Activated naive CD4-positive, alpha-beta T cell treated with anti-CD3 and anti-CD28 coated beads for 36 hours (primary cell): Measurements from ENCODE around the gene WFDC6. TPM values are rescaled to one million over a fixed set of nuclear protein-coding genes. Genes with fewer than 3 reads are reported as not detected.
"Not testable (repeated sequence)": the region's sequence is repeated elsewhere in the genome, so short reads cannot be mapped to it uniquely, and the experiment has no call there.

Experiments
- CTCF ChIA-PET: fragments of 350-600 bp; sonication (Branson Sonifier 250); formaldehyde crosslinking; loops from one replicate; lab custom pipeline; 2021; ENCODE audit warnings: antibody characterized with exemption; lab: Charles Lee
- DNase-seq: peaks from one replicate; pipeline ENCODE4 v3.0.0-alpha.2; 2020
- H3K27ac Mint-ChIP-seq: one replicate; pipeline ENCODE4 v1.8.0; 2021; ENCODE audit warnings: mild to moderate bottlenecking, mixed read lengths
- H3K27me3 Mint-ChIP-seq: one replicate; pipeline ENCODE4 v1.8.0; 2021; ENCODE audit warnings: low read depth, mixed read lengths
- H3K36me3 Mint-ChIP-seq: one replicate; pipeline ENCODE4 v1.8.0; 2021; ENCODE audit warnings: low read depth, mixed read lengths
- H3K4me1 Mint-ChIP-seq: one replicate; pipeline ENCODE4 v1.8.0; 2021; ENCODE audit warnings: low read depth, mixed read lengths
- H3K4me3 Mint-ChIP-seq: one replicate; pipeline ENCODE4 v1.8.0; 2021; ENCODE audit warnings: mild to moderate bottlenecking, moderate library complexity, mixed read lengths
- H3K9me3 Mint-ChIP-seq: one replicate; pipeline ENCODE4 v1.8.0; 2021; ENCODE audit warnings: mixed read lengths
- intact Hi-C: fragments of 100-400 bp; cut with micrococcal nuclease; formaldehyde crosslinking; loops from one replicate; pipeline ENCODE4 v1.15.1; 2023
- total RNA-seq, 2 experiments: library from RNA; stranded (reverse); gene quantifications; one replicate each; pipeline ENCODE4 v1.2.3, GENCODE V29; 2021

The WFDC6 gene
- not detected for total RNA-seq

DNA sequence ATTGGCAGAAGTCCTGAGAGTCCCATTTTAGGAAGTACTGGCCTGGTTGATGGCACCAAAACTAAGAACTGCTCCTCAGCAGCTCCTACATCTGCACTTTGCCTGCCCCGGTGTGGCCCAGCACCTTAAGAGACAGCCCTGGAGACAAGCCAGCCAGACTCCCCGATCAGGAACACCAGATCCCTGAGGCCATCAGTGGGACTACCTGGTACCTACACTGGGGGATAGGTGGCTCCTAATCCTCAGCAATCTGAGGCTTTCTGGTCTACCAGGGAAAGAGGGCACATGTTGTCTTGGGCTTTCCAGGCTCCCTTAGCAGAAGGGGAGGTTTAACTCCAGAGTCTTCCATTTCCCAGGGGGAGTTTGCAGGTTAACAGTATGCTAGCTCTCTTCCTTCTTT is at the start of gene WFDC6:
TSS of gene WFDC6 (minus strand) at position 101 of the 400 bp plus-strand sequence. CDS start at position 26, 75 bp downstream.
- no peak for DNase-seq
- Mint-ChIP-seq H3K9me3 (no peaks in the 10 kb centered on the region), H3K36me3 (no peaks in the 10 kb centered on the region), H3K27ac (no peak within 1 kb of the TSS), H3K4me1 (no peaks in the 10 kb centered on the region), H3K27me3 (peaks cover 22% of the 10 kb centered on the region), H3K4me3 (no peak within 1 kb of the TSS)
- CTCF ChIA-PET: interaction anchor here (0.5 to 0.6 kb wide), 2 partner anchors 252 to 255 kb away, joined by 3 to 4 read pairs; no protein-coding TSS in a partner anchor
- intact Hi-C loops: no loop called here

DNA sequence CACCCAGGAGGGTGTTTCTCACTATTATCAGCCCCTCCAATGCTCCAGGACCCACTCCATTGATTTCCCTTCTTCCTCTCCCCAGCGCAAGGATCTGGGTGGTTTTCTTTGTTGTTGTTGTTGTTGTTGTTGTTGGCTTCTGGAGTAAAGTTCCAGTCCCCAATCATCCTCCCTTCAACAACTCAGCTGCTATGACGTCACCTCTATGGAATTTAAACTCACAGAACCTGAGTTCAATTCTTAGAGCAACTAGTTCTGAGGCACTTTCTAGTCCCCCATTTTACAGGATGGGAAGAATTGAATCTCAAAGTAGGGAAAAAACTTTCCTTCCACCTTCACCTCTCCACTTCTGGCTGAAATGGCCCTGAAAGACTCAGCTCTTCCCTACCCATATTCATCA is 49.5 kb upstream of the WFDC6 start:
- peaks cover 4% of the 10 kb centered on the region for H3K27me3 Mint-ChIP-seq
- CTCF ChIA-PET: interaction anchor here (1.2 kb wide), 1 partner anchor 183 kb away, joined by 4 read pairs; no protein-coding TSS in a partner anchor
- H3K4me3 Mint-ChIP-seq: no peak overlapping the region

DNA sequence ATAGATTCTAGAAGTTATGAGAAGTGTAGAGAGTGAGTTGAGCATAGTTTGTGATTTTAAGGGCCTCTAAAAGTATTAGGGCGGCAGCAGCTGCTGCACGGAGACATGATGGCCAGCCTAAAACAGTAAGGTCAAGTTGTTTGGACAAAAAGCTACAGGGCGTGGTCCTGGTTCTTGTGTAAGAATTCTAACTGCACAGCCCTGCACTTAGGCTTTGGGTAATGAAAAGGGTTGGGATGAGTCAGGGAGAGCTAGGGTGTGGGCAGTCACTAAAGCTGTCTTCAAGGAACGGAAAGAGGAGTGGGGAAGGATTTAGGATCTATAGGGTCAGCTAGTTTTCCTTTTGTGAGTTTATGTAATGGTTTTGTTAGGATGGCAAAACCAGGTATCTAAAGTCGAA is 46.7 kb upstream of the WFDC6 start:
- H3K36me3 Mint-ChIP-seq, H3K27ac Mint-ChIP-seq, intact Hi-C loops, DNase-seq, CTCF ChIA-PET, H3K4me1 Mint-ChIP-seq, H3K4me3 Mint-ChIP-seq, H3K9me3 Mint-ChIP-seq: not testable (repeated sequence)
- peaks cover 10% of the 10 kb centered on the region for H3K27me3 Mint-ChIP-seq

More for the DNA sequence above, 49.5 kb upstream of the WFDC6 start:
- intact Hi-C loops: no loop called here
- no peak for DNase-seq
- no peaks in the 10 kb centered on the region for H3K36me3 Mint-ChIP-seq
- no peak overlapping the region for H3K27ac Mint-ChIP-seq
- H3K4me1 Mint-ChIP-seq: no peaks in the 10 kb centered on the region
- H3K9me3 Mint-ChIP-seq: no peaks in the 10 kb centered on the region

DNA sequence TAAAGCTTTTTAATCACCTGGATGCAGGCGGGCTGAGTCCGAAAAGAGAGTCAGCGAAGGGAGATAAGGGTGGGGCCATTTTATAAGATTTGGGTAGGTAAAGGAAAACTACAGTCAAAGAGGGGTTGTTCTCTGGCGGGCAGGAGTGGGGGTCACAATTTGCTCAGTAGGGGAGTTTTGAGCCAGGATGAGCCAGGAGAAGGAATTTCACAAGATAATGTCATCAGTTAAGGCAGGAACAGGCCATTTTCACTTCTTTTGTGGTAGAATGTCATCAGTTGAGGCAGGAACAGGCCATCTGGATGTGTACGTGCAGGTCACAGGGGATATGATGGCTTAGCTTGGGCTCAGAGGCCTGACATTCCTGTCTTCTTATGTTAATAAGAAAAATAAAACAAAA is 45.0 kb upstream of the WFDC6 start:
- intact Hi-C loops, H3K27ac Mint-ChIP-seq, DNase-seq, H3K9me3 Mint-ChIP-seq, CTCF ChIA-PET, H3K36me3 Mint-ChIP-seq, H3K4me3 Mint-ChIP-seq, H3K4me1 Mint-ChIP-seq: not testable (repeated sequence)
- peaks cover 10% of the 10 kb centered on the region for H3K27me3 Mint-ChIP-seq

DNA sequence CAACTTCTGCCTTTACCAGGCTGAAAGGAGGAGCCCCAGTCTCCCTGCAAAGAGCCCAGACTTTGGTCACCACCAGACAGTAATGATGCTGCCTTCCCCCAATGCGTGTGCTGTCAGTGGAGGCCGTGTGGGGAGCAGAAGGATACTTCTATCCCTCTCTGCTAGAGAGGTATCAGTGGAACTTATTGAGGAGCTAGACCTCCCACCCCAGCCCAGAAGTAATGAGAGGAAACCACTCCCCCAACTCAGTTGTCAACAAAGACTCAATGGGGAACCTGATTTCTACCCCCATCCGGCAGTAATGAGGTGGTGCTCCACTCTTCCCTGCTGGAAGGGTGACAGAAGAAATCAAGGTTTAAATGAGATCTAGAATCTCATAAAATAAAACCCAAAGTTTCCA is 44.2 kb upstream of the WFDC6 start:
- CTCF ChIA-PET: no interaction called here
- H3K4me3 Mint-ChIP-seq: no peak overlapping the region
- intact Hi-C loops: no loop called here

DNA sequence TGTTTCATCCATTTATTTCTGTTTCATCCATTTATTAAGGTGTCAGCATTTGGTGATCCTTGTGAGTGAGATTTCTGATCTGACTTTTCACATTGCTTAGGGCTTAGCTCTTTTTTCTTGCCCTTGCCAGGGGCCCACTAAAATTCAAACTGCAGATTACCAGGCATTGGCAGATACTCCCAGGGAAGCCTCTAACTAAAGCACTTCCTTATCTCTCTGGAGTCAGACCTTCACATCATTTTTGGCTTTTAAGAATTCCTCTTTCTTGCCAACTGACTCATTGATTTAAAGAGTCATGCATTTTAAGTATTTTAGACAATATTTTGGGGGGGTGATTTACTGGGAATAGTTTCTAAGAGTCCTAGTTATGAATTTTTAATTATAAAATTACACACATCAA is 42.4 kb upstream of the WFDC6 start:
- Mint-ChIP-seq H3K4me1 (no peaks in the 10 kb centered on the region), H3K4me3 (no peak overlapping the region), H3K27ac (no peak overlapping the region), H3K27me3 (peaks cover 13% of the 10 kb centered on the region), H3K36me3 (no peaks in the 10 kb centered on the region), H3K9me3 (no peaks in the 10 kb centered on the region)
- CTCF ChIA-PET: no interaction called here
- intact Hi-C loops: no loop called here
- DNase-seq: no peak

More for the DNA sequence above, 44.2 kb upstream of the WFDC6 start:
- no peak for DNase-seq
- H3K36me3 Mint-ChIP-seq: no peaks in the 10 kb centered on the region
- H3K4me1 Mint-ChIP-seq: no peaks in the 10 kb centered on the region
- no peak overlapping the region for H3K27ac Mint-ChIP-seq
- H3K9me3 Mint-ChIP-seq: no peaks in the 10 kb centered on the region
- peaks cover 11% of the 10 kb centered on the region for H3K27me3 Mint-ChIP-seq

DNA sequence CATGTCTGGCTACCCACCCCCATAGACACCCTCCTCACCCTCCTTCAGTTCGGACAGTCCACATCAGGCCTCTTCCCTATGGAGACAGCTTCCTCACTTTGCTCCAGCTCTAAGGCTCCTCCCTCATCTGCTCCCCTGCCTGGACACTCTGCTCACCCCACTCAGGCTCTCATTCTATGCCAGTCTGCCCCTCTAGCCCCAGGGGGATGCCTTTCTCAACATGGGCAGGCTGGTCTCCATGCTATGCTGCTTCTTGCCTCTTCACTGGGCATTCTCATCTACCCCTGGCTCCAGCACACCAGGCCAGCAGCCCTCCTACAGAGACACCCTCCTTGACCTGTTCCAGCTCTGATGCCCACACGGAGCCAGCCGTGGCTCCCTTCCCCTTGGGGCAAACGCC is 39.9 kb upstream of the WFDC6 start, which contains the start of gene WFDC8:
TSS of gene WFDC8 (minus strand) at position 101 of the 400 bp plus-strand sequence. CDS start at position 64, 37 bp downstream.
- H3K4me3 Mint-ChIP-seq: no peak within 1 kb of the TSS
- no peak within 1 kb of the TSS for H3K27ac Mint-ChIP-seq
- H3K27me3 Mint-ChIP-seq: peaks cover 13% of the 10 kb centered on the region
- no peak for DNase-seq
- H3K36me3 Mint-ChIP-seq: no peaks in the 10 kb centered on the region
- CTCF ChIA-PET: interaction anchor here (0.6 to 0.7 kb wide), 2 partner anchors 13 to 49 kb away, joined by 3 to 5 read pairs; no protein-coding TSS in a partner anchor
- H3K9me3 Mint-ChIP-seq: no peaks in the 10 kb centered on the region
- intact Hi-C loops: no loop called here
- no peaks in the 10 kb centered on the region for H3K4me1 Mint-ChIP-seq

DNA sequence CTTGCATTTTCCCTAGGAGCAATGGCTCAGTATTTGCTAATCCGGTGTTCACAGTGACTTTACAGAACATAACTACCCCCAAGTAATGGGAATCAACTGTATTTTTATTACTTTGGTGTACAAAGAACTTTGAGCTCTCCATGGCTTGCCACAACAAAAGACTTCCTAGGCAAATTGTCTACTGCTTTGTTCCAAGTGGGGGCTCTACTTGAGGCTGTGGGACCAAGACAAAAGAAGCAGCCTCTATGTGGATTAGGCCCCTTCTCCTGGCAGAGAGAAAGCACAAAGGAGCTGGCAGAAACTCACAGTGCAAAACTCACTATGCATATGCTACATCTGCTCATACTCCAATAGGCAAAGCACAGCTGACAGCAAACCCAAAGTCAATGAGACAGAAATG is 38.9 kb upstream of the WFDC6 start:
- Mint-ChIP-seq H3K27me3 (peaks cover 13% of the 10 kb centered on the region), H3K4me3 (no peak overlapping the region), H3K4me1 (no peaks in the 10 kb centered on the region), H3K9me3 (no peaks in the 10 kb centered on the region), H3K27ac (no peak overlapping the region), H3K36me3 (no peaks in the 10 kb centered on the region)
- DNase-seq: no peak
- intact Hi-C loops: no loop called here
- CTCF ChIA-PET: interaction anchor here (1.6 kb wide), 1 partner anchor 192 kb away, joined by 4 read pairs; no protein-coding TSS in a partner anchor

DNA sequence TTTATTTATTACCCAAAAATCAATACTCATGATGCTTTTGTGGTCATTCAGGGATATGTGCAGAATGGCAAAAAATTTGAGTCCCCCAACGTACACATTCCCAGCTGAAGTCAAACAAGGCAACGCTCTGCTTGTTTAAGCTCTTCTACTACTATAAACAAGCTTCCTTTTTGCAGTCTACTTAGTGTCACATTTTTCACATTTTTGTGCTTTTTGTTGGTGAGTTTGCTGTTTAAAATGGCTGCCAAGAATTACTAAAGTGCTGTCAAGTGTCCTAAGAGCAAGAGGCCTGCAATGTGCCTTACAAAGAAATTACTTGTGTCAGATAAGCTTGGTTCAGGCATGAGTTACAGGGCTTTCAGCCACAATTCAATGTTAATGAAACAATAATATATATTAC is 37.7 kb upstream of the WFDC6 start:
- Mint-ChIP-seq H3K27ac (no peak overlapping the region), H3K36me3 (no peaks in the 10 kb centered on the region), H3K4me1 (no peaks in the 10 kb centered on the region), H3K4me3 (no peak overlapping the region), H3K27me3 (peaks cover 14% of the 10 kb centered on the region), H3K9me3 (no peaks in the 10 kb centered on the region)
- CTCF ChIA-PET: interaction anchor here (1.6 kb wide), 1 partner anchor 194 kb away, joined by 4 read pairs; no protein-coding TSS in a partner anchor
- DNase-seq: no peak
- intact Hi-C loops: no loop called here

DNA sequence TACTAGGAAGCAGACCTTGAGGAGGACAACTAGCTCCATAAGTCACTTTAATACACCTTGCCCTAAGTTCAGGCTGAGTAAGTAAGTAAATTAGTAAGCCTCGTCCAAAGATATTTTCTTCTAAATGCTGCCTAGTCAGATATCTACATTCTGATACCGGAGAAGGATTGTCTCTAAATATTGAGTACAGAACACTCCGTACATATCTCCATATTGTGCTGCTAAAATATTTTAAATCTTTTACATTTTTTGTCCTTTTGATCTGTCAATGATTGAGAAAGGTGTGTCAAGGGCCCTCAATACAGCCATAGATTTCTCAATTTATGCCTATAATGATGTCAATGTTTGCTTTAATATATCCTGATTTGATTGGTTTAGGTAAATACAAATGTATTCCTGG is 36.6 kb upstream of the WFDC6 start:
- Mint-ChIP-seq H3K36me3 (no peaks in the 10 kb centered on the region), H3K9me3 (no peaks in the 10 kb centered on the region), H3K27me3 (peaks cover 17% of the 10 kb centered on the region), H3K27ac (no peak overlapping the region), H3K4me3 (no peak overlapping the region), H3K4me1 (no peaks in the 10 kb centered on the region)
- DNase-seq: no peak
- intact Hi-C loops: no loop called here
- CTCF ChIA-PET: no interaction called here

DNA sequence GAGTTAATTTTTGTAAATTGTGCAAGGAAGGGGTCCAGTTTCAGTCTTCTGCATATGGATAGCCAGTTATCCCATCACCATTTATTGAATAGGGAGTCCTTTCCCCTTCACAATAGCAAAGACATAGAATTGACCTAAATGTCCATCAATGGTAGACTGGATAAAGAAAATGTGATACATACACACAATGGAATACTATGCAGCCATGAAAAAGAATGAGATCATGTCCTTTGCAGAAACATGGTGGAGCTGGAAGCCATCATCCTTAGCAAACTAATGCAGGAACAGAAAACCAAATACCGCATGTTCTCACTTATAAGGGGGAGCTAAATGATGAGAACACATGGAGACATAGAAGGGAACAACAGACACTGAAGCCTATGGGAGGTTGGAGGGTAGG is 30.4 kb upstream of the WFDC6 start:
- DNase-seq, H3K36me3 Mint-ChIP-seq, H3K4me3 Mint-ChIP-seq, H3K9me3 Mint-ChIP-seq, intact Hi-C loops, CTCF ChIA-PET, H3K27ac Mint-ChIP-seq, H3K4me1 Mint-ChIP-seq: not testable (repeated sequence)
- peaks cover 13% of the 10 kb centered on the region for H3K27me3 Mint-ChIP-seq

DNA sequence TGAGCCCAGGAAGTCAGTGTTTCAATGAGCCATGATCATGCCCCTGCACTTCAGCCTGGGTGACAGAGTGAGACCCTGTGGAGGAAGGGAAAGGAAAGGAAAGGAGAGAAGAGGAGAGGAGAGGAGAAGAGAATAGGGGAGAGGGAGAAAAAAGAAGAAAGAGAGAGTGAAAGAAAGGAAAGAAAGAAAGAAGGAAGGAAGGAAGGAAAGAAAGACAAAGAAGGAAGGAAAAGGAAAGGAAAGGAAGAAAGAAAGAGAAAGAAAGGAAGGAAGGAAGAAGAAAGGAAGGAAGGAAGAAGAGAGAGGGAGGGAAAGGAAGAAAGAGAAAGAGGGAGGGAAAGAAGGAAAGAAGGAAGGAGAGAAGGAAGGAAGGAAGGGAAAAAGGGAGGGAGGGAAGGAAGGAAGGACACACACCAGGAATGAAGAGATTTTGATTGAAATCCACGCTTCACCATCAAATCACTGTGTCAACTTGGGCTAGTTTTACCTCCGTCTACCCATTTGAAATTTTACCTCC is 25.5 kb upstream of the WFDC6 start:
- CTCF ChIA-PET: no interaction called here
- Mint-ChIP-seq H3K27me3 (peaks cover 13% of the 10 kb centered on the region), H3K36me3 (no peaks in the 10 kb centered on the region), H3K27ac (no peak overlapping the region), H3K9me3 (no peaks in the 10 kb centered on the region), H3K4me1 (no peaks in the 10 kb centered on the region), H3K4me3 (no peak overlapping the region)
- intact Hi-C loops: no loop called here
- no peak for DNase-seq

DNA sequence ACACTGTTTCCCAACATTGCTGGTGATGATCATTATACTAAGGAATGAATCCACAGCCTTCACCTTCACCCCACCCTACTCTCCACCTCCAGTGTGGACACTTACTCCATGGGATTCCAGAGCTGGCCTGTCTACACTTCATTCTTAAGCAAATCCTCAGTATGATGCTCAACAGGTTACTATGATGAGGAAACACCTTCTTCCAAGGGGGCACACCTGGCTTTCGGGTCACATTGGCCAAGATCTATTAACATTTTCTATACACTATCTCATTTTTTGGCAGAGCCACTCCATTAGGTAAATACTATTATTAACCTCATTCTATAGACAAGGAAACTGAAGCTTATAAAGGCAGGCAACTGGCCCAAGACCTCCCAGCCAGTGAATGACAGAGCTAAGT is 15.9 kb upstream of the WFDC6 start:
- Mint-ChIP-seq H3K27me3 (peaks cover 19% of the 10 kb centered on the region), H3K4me3 (no peak overlapping the region), H3K36me3 (no peaks in the 10 kb centered on the region), H3K9me3 (no peaks in the 10 kb centered on the region), H3K4me1 (no peaks in the 10 kb centered on the region), H3K27ac (no peak overlapping the region)
- DNase-seq: no peak
- intact Hi-C loops: no loop called here
- CTCF ChIA-PET: interaction anchor here (0.9 to 1.9 kb wide), 2 partner anchors 215 to 216 kb away, joined by 3 to 5 read pairs; no protein-coding TSS in a partner anchor
